Neural cell (in vitro differentiated cells): ENCODE results near the gene NTPCR. TPM values are rescaled to one million over a fixed set of nuclear protein-coding genes. Genes with fewer than 3 reads are reported as not detected.
A peak's percentile ranks its signal among the peaks of the same experiment; 100 is the strongest.

Source experiments
- H2AFZ ChIP-seq: fragments of 200-600, 300-800 bp; sonication (generic), shearing (Covaris generic); 2 replicates; pipeline ENCODE4 v1.6.0; 2014; ENCODE audit warnings: low read depth, mild to moderate bottlenecking, antibody characterized with exemption, low read length, moderate library complexity
- H3F3A ChIP-seq: fragments of 200-600 bp; shearing (Covaris generic); 2 replicates; pipeline ENCODE4 v1.6.1; 2016; ENCODE audit warnings: mild to moderate bottlenecking, moderate library complexity, mixed read lengths, antibody characterized with exemption, low read length; ENCODE audit not compliant: insufficient read depth, poor library complexity, severe bottlenecking
- H3K27ac ChIP-seq: fragments of 200-600, 300-800 bp; sonication (generic), shearing (Covaris generic); 2 replicates; pipeline ENCODE4 v1.5.1; 2014; ENCODE audit warnings: mild to moderate bottlenecking, low read length, moderate library complexity
- H3K27me3 ChIP-seq: fragments of 300-800, 200-600 bp; sonication (generic), shearing (Covaris generic); 2 replicates; pipeline ENCODE4 v1.6.0; 2014; ENCODE audit warnings: mild to moderate bottlenecking, low read depth, low read length, moderate library complexity; ENCODE audit not compliant: insufficient read depth
- H3K36me3 ChIP-seq: fragments of 300-800, 200-600 bp; sonication (generic), shearing (Covaris generic); 2 replicates; pipeline ENCODE4 v1.5.1; 2014; ENCODE audit warnings: mild to moderate bottlenecking, antibody characterized with exemption, low read length, moderate library complexity; ENCODE audit not compliant: insufficient read depth
- H3K4me2 ChIP-seq: fragments of 300-800, 200-600 bp; sonication (generic), shearing (Covaris generic); 2 replicates; pipeline ENCODE4 v1.6.0; 2014; ENCODE audit warnings: mild to moderate bottlenecking, low read length
- H3K4me3 ChIP-seq: fragments of 300-800, 200-600 bp; sonication (generic), shearing (Covaris generic); 2 replicates; pipeline ENCODE4 v1.5.1; 2014; ENCODE audit warnings: mild to moderate bottlenecking, low read length, moderate library complexity
- H3K79me2 ChIP-seq: fragments of 200-600 bp; shearing (Covaris generic); replicated peaks from 2 replicates; pipeline ENCODE4 v1.6.0; 2014; ENCODE audit warnings: mild to moderate bottlenecking, low read length, moderate library complexity; ENCODE audit not compliant: insufficient read depth
- H3K9ac ChIP-seq: fragments of 300-800, 200-600 bp; sonication (generic), shearing (Covaris generic); 2 replicates; pipeline ENCODE4 v1.6.1; 2016; ENCODE audit warnings: mild to moderate bottlenecking, low read length, mixed read lengths
- H3K9me2 ChIP-seq: fragments of 200-600 bp; shearing (Covaris generic); 2 replicates; pipeline ENCODE4 v1.6.1; 2016; ENCODE audit warnings: mild to moderate bottlenecking, low read length, mixed read lengths; ENCODE audit not compliant: insufficient read depth
- H3K9me3 ChIP-seq: fragments of 200-600, 300-800 bp; sonication (generic), shearing (Covaris generic); 2 replicates; pipeline ENCODE4 v1.6.1; 2016; ENCODE audit warnings: mild to moderate bottlenecking, mixed run types, low read length, moderate library complexity, mixed read lengths
- H4K20me1 ChIP-seq: fragments of 200-600 bp; shearing (Covaris generic); 2 replicates; pipeline ENCODE4 v1.6.1; 2016; ENCODE audit warnings: mild to moderate bottlenecking, mixed run types; ENCODE audit not compliant: insufficient read depth
- CTCF ChIP-seq: fragments of 450-650 bp; IDR thresholded peaks from 2 replicates; pipeline ENCODE4 v1.5.1; 2014; ENCODE audit warnings: antibody characterized with exemption, mild to moderate bottlenecking, moderate library complexity; ENCODE audit not compliant: poor library complexity, severe bottlenecking
- EZH2 ChIP-seq: fragments of 200-600, 300-800 bp; shearing (Covaris generic), sonication (generic); IDR thresholded peaks from 2 replicates; pipeline ENCODE4 v1.6.1; 2014; ENCODE audit warnings: antibody characterized with exemption, low read length, borderline replicate concordance, mild to moderate bottlenecking; ENCODE audit not compliant: insufficient read depth, poor library complexity, severe bottlenecking
- MXI1 ChIP-seq: fragments of 450-650 bp; conservative IDR thresholded peaks from 2 replicates; pipeline ENCODE4 v1.6.1; 2014; ENCODE audit warnings: antibody characterized with exemption, mild to moderate bottlenecking; ENCODE audit not compliant: poor library complexity, severe bottlenecking
- POLR2AphosphoS5 ChIP-seq: IDR thresholded peaks from 2 replicates; pipeline ENCODE4 v1.6.1; 2012
- RAD21 ChIP-seq: fragments of 450-650 bp; conservative IDR thresholded peaks from 2 replicates; pipeline ENCODE4 v1.6.1; 2014; ENCODE audit warnings: antibody characterized with exemption, mild to moderate bottlenecking, moderate library complexity
- REST ChIP-seq: IDR thresholded peaks from 2 replicates; pipeline ENCODE4 v1.6.1; 2012; ENCODE audit warnings: borderline replicate concordance
- SMC3 ChIP-seq: fragments of 450-650 bp; conservative IDR thresholded peaks from 2 replicates; pipeline ENCODE4 v1.6.1; 2014; ENCODE audit warnings: antibody characterized with exemption, mild to moderate bottlenecking, moderate library complexity; ENCODE audit not compliant: poor library complexity
- TAF1 ChIP-seq: IDR thresholded peaks from 2 replicates; pipeline ENCODE4 v1.6.1; 2012; ENCODE audit warnings: low read depth
- polyA plus RNA-seq: library from polyadenylated mRNA; depleted of rRNA; stranded (reverse); fragments of >200 nt; gene quantifications from 2 replicates; pipeline ENCODE4 v1.2.3, GENCODE V29; 2014

NTPCR gene
- polyA plus RNA-seq, 1 donor from 2014 or later, result 36.7 TPM

- Histone ChIP-seq H3K27ac (no peak overlapping the region), H4K20me1 (no peaks in the 10 kb centered on the region), H3F3A (no peaks in the 10 kb centered on the region), H3K36me3 (no peaks in the 10 kb centered on the region), H3K79me2 (no peaks in the 10 kb centered on the region), H3K27me3 (no peaks in the 10 kb centered on the region), H3K4me3 (no peak overlapping the region), H3K9ac (no peak overlapping the region), H2AFZ (no peak overlapping the region), H3K4me2 (no peak overlapping the region), H3K9me2 (no peaks in the 10 kb centered on the region), H3K9me3 (no peaks in the 10 kb centered on the region)
- TF ChIP-seq EZH2 (no peak), SMC3 (peak; percentile 40), TAF1 (no peak), RAD21 (peak; percentile 50), CTCF (peak; percentile 44)
Observed at GRCh38 chr1:233025157-233025556, 74.7 kb downstream of the NTPCR start.

- Histone ChIP-seq H4K20me1 (no peaks in the 10 kb centered on the region), H3K27me3 (no peaks in the 10 kb centered on the region), H3F3A (no peaks in the 10 kb centered on the region), H3K9me2 (no peaks in the 10 kb centered on the region), H3K9me3 (no peaks in the 10 kb centered on the region), H3K79me2 (no peaks in the 10 kb centered on the region), H3K36me3 (no peaks in the 10 kb centered on the region), H3K4me3 (no peak overlapping the region), H3K27ac (no peak overlapping the region), H2AFZ (no peak overlapping the region), H3K9ac (no peak overlapping the region), H3K4me2 (no peak overlapping the region)
- TF ChIP-seq SMC3 (no peak), CTCF (peak; percentile 2), REST (no peak), MXI1 (no peak), POLR2AphosphoS5 (no peak)
Observed at GRCh38 chr1:233025567-233025966, 75.2 kb downstream of the NTPCR start.
